ENCODE results near the gene SLIT3.

- TF ChIP-seq CTCF (IDR thresholded peaks at IDR 0.05; ENCODE audit: poor library complexity) (no peak), EZH2 (IDR thresholded peaks at IDR 0.05; ENCODE audit: borderline replicate concordance) (no peak), EZH2phosphoT487 (IDR thresholded peaks at IDR 0.05; ENCODE audit: low read depth, severe bottlenecking, unreplicated experiment) (no peak)
Observed at GRCh38 chr5:168876419-168876818, 424.5 kb downstream of the SLIT3 start.
